ENCODE results near the gene C14orf180.
A peak's percentile ranks its signal among the peaks of the same experiment; 100 is the strongest.

The C14orf180 gene

DNA sequence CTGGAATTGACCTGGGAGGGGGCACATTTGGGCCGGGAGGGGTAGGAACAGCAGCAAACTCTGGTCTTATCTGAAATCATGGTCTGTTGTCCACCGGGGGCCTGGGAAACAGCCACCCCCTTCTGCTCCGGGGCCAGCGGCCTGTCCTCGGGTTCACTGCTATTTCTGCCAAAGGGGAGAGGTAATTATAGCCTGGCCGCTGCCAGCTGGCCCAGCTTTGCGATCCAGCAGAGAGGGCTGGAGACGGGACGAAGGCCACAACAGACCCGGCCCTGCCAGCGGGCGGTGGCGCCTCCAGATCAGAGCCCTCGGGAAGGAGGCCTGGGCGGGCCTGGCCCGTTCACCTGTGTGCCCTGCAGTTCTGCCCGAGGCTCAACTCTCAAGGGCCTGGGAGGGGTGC is at the start of gene C14orf180:
C14orf180 (plus strand) TSS at position 258 of the 400 bp plus-strand sequence. CDS start 6,667 bp downstream, outside the sequence.
- intact Hi-C loops (cut with DNase I) = no loop called here
- DNase-seq = peak in 1 of 10 donors; percentile 23

DNA sequence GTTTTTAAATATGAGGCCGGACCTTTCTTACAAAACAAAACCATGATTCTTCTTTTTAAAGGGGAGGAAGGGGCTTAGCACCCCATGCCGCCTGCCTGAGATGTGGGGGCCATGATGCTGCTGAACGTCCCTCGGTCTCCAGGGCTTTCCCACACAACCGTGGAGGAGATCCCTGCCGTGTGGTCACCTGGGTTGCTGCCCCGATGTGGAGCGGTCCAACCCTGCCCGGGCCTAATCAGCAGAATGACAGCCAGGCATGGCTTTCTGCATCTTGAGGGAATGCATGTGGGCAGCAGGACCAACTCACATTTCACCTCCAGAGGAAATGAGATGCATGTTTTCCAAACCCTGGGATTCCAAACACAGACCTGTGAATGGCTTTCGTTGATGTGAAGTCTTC is 48.9 kb upstream of the C14orf180 start:
- intact Hi-C loops (cut with DNase I) = no loop called here

DNA sequence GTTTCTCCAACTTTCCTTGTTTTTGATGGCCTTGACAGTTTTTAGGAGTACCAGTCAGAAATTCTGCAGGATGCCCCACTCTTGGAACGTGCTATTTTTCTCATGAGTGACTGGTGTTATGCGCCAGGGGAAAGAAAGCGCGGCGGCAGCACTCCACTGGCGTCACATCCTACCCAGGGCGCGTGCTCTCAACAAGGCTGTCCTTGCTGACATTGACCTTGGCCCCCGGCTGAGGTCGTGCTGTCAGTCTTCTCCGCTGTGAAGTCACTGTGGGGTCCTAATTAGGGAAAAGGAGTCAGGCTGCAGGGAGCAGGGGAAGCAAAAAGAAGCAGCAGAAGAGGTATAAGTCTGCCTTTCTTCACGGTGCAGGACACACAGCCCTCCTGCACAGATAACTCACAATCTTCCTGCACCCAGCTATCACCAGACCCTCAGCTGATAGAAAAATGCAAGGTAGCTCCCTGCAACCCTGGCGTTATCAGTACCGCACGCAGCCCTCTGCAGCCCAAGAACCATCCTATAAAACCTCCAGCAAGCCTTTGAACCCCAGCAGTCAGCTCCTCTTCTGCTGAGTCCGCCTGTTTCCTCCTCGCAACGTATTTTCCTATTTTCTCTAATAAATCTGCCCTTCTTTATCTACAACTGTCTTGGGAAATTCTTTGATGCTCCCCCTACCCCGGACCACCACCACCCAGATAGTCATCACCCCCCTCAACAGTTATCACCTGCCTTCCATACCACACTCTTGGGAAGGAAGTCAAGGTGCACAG is 48.0 kb upstream of the C14orf180 start:
- intact Hi-C loops (cut with DNase I) = no loop called here
- DNase-seq = peak in 3 of 10 donors; percentile 49 to 76 (median 55)

More for the DNA sequence above, 48.9 kb upstream of the C14orf180 start:
- peak in 2 of 10 donors; percentile 18 to 26 for DNase-seq

DNA sequence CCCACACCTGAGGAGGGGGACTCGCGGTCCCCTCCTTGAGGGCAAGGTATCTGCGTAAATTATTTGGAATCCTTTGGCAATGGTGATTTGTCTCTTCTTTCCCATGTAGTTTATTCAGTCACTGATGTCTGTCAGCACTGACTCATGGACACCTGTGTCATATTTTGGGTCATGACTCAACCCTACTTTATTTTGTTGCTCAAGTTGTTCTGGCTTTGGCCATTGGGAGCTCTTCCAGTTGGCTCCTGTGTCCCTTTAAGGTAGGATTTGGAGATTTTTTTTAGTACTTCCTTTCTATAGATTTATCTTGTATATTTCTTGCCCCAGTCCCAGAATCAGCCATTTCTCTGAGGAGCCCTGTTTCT is 47.4 kb upstream of the C14orf180 start:
- no peak for DNase-seq
- intact Hi-C loops (cut with DNase I) = no loop called here

DNA sequence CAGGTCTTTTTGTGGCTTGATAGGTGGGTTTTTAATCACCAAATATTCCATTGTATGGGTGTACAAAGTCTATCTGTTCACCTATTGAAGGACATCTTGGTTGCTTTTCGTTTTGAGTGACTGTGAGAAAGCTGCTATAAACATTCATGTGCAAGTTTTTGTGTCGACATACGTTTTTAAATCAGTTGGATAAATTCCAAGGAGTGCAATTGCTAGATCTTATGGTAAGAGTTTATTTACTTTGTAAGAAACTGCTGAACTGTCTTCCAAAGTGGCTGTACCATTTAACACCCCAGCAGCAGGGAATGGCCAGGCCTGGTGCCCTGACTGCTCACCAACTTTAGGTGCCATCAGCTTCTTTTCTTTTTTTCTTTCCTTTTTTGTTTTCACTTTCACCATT is 45.5 kb upstream of the C14orf180 start:
- DNase-seq = peak in 1 of 10 donors; percentile 18
- intact Hi-C loops (cut with DNase I) = no loop called here

DNA sequence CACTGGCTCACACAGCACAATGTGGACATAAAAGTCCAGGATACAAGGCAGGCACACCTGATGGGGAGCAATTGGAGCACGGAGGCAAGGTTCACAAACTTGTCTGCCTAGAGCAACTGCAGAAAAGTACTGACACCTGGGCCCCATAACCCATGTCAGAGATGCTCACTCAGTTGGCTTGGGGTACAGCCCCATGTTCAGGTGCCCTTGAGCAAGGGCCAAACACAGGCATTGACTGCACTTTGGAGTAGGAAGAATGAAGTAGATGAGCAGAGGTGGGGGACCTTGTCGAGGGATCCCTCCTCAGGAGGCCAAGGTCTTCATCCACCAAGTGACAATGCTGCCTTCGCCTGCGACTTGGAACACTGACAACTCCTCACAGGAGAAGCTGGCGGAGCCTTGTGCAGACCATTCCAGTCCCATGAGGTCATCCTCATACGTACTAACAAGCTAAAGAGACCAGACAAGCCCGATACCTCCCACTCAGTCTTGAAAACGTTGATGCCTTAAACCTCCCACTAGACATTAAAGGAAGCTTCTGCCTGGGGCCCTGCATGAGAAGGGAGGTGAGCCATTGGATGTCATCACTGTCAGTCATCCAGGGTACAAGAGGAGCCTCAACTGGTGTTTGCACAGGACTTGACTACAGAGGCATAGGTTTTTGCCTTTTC is 42.5 kb upstream of the C14orf180 start:
- intact Hi-C loops (cut with DNase I) = no loop called here
- DNase-seq = peak in 2 of 10 donors; percentile 35 to 45

DNA sequence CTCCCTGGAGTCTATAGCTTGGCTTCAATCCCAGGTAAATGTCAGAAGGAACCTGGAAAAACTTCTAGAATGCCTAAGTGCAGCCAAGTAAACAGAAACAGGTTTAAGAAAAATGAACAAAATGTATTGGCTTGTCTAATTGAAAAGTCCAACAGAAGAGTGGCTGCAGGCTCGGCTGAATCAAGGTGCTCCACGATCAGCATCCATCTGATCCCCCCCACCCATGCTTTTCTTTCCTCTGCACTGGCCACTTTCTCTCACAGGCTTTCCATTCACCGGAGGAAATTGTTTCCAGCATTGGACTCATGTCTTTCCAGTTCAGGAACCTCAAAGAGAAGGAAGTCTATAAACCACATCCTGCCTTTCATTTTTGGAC is 42.0 kb upstream of the C14orf180 start:
- intact Hi-C loops (cut with DNase I) = no loop called here
- DNase-seq = no peak

DNA sequence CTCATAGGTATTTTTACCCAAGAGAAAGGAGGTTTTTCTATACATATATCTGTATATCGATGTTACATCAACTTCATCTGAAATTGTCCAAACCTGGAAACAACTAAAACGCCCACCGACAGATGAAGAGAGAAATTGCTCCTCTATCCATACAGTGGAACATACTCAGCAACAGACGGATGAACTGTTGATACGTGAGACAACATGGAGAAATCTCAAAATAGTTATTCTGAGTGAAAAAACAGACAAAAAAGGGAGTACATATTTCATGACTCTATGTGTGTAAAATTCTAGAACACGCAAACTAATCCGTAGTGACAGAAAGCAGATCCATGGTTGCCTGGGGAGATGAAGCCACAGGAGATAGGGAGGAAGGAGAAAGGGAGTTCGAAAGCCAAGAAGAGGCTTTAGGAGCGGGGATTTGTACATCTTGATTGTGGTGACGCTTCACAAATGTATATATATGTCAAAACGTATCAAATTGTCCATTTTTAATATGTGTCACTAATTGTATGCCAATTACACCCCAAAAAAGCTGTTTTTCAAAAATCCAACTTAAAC is 37.6 kb upstream of the C14orf180 start:
- no peak for DNase-seq
- intact Hi-C loops (cut with DNase I) = no loop called here

DNA sequence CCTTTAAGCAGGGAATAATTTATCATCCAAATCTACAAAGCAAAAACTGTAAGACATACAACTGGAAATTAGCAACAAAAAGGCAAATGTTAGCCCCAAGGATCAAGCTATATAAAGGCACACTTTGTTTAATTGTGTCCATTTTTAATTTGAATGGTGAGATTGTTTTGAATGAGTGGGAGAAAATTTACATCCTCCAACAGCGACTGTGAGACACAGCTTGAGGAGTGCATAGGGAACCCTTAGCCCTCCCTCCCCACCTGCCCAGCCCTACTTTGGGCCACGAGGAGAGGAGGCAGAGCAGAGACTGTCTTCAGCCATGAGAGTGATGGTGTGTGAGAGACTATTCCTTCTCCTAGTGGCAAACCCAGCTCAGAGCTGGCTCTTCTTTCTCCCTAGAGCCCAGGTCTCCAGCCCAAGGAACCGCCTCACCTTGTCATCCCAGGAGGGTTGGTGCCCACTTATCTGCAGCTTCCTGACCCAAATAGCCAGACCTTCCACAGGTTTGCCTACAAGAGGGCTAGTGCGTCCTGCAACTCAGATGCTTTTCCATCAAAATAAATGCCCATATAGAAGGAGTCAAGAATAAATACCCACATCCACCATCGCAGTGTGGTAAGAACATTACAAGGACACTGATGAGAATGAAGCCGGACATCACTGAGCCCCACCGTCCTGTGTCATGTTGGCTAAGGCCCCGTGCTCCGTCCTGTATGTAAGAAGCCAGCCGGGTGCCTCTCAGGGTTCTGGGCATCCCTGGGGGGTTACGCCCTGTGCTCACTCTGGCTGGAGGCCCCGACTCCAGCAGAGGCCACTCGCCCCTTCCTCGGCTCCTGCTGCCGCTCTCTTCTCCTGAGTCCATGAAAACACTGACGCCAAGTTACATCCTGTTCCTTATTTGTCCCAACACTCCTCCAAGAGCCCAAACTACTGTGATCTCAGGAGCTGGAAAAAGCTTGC is 36.4 kb upstream of the C14orf180 start:
- intact Hi-C loops (cut with DNase I) = no loop called here
- peak in 2 of 10 donors; percentile 62 to 66 for DNase-seq

DNA sequence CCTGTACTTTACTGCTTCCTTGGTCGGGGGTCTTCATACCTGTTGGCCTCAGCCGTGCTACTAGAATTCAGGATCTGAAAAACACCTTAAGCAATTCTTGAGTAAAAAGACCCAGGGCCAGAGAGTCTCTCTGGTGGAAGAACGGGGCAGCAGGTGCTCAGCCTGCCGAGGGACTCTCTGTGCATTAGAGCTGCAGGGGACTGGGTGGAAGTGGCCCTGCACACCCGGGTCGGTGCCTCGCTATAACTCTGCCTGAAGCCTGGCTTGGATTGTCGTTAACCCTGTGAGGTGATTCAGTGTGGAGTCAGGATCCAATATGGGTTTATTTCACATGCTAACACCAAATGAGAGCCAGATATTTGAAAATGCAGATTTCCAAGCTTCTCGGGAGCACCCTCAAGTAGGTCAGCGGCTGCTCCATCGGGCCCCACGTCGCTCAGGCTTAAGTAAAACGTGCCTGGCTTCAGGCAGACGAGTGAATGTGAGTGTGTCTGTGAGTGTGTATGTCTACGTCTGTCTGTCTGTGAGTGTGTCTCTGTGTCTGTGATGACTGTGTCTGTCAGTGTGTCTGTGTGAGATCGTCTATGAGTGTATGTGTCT is 35.1 kb upstream of the C14orf180 start:
- intact Hi-C loops (cut with DNase I) = no loop called here
- DNase-seq = peak in 1 of 10 donors; percentile 35

DNA sequence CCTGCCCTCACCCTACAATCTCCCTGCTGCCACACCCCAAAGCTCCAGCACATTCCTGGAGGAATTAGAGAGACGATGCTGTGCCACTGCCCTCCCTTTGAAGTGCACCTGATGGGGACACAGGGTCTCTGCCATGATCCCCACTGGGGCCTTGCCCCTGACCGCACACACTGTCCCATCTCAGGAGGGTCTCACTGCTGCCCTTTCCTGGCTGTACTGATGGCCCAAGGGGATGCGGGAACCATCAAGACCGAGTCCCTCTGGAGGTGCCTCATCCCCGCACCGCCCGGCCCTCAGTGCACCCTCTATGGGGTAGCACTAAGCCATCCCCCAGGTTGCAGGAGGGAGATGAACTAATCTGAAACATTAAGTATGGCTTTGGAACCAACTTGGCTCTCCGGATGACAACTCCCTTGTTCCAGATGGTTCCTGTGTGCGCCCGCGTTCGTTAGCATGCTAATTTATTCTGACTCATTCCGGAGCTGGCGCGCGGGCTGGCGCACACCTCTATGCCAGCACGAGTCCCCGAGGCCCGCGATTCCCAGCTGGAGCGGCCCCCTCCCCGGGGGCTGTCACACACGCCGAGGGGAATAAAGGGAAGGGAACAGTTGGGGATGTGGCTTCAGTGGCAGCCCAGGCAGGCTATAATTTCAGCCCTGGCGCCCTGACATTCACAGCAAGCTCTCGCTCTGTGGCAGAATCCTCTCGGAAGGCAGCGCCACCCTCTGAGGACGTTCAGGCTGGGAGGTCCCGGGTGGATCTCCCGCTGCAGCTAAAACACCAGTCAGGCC is 34.2 kb upstream of the C14orf180 start:
- intact Hi-C loops (cut with DNase I) = no loop called here
- DNase-seq = peak; percentile 36 to 96 (median 80)

DNA sequence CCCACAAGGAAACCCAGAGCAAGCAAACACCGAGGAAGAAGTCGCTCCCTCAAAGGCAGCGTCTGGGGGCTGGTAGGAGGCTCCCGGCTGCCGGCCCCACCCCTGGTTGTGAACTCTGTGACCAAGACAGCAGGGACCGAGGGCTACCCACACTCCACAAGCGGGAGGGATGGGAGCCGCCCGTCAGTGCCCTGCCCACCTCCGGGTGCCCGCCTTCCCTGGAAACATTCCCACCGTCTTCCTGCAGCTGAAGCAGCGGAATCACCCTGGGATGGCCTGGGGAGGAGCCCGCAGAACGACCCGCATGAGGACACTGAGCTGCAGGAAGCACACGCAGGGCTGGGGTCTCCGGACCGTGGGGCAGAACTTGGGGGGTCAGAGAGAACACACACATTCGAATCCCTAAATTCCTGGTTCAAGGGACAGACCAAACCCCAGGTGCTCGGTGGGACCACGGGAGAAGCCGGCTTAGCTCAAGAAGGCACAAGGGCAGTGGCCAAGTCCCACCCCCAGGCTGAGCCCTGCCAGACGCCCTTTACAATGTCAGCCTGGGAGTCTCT is 33.5 kb upstream of the C14orf180 start:
- DNase-seq = peak in 3 of 10 donors; percentile 6 to 86 (median 83)
- intact Hi-C loops (cut with DNase I) = no loop called here

DNA sequence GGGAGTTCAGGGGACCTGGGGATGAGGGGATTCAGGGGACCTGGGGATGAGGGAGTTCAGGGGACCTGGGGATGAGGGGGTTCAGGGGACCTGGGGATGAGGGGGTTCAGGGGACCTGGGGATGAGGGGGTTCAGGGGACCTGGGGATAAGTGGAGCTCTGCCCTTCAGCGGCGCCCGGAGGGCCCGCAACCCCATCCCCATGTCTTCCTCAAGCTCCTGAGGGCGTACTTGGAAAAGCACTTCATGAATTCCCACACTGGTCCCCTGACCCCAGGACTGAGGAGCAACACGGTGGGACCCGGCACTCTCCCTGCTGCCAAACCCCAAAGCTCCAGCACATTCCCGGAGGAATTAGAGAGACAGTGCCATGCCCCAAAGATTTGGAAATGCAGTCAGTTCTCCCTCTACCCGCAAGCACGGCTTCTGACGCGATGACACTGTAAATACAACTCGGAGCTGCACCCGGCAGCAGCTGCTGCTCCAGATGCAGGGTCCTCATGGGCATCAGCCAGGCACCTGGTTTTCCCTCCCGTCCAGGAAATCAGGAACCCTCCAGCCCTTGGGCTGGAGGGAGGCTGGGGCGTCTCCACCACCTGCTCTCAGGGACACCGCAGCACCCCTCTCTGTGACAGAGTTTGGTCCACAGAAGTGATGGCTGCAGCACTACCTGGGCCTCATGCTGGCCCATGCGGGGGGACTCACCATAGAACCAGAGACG is 32.8 kb upstream of the C14orf180 start:
- intact Hi-C loops (cut with DNase I) = no loop called here
- peak in 1 of 10 donors; percentile 69 for DNase-seq

DNA sequence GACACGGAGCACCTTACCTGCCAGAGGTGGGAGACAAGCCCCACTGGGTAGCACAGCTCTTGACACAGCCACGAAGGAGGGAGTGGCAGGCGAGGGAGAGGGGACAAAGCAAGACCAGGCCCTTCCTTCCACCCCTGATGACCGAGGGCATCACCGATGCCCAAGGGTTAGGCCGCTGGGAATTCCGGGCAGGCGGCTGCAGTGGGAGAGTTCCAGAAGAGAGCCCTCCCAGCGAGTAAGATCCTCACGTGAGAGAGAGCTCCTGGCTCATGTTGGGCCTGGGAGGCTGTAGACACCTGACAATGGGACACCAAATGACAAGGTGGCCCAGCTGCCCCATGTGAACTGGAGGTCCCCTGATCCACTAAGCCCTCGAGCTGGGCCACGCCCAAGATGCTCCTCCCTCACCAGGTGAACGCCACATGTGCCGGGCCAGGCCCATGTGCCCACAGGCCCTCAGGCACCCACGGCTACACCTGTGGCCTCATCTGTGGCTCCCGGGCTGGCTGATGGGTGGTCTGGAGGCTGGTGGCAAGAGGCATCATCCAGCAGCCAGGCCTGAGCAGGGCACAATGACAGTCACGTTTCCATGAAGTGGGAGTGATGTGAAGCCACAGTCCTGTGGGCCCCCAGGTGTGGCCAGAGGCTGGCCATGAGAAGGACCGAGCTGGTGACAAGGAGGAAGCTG is 32.1 kb upstream of the C14orf180 start:
- DNase-seq = peak in 4 of 10 donors; percentile 6 to 83 (median 44)
- intact Hi-C loops (cut with DNase I) = no loop called here

DNA sequence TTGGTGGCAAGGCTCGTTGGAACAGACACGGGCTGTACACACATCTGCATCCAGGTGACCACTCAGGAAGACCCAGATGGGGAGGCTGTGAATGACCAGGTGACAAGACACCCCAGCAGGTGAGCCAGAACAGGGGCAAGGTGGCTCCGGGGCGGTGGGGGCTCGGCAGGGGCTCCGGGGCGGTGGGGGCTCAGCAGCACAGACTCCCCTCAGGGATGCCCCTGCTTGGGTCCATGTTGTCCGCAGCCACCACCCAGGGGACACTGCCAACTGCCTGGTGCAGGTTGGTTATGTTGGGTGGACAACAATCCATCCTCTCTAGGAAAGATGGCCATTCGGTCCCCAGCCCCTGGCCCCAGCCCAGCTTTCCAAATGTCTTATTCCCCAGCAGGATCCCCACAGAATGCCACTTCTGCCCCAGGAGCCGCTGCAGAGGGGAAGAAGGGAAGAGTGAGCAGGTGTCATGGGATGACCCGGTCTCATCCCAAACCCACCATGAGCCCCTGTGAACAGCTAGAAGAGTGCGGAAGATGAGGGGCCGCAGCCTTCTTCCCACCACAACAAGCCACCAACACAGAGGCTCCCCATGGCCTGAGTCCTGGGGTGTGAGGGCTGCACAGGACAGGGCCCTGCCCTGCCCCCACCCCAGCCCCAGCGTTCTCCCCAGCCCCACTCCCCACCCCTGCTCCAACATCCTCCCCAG is 31.4 kb upstream of the C14orf180 start:
- intact Hi-C loops (cut with DNase I) = no loop called here
- DNase-seq = peak in 2 of 10 donors; percentile 6 to 73

DNA sequence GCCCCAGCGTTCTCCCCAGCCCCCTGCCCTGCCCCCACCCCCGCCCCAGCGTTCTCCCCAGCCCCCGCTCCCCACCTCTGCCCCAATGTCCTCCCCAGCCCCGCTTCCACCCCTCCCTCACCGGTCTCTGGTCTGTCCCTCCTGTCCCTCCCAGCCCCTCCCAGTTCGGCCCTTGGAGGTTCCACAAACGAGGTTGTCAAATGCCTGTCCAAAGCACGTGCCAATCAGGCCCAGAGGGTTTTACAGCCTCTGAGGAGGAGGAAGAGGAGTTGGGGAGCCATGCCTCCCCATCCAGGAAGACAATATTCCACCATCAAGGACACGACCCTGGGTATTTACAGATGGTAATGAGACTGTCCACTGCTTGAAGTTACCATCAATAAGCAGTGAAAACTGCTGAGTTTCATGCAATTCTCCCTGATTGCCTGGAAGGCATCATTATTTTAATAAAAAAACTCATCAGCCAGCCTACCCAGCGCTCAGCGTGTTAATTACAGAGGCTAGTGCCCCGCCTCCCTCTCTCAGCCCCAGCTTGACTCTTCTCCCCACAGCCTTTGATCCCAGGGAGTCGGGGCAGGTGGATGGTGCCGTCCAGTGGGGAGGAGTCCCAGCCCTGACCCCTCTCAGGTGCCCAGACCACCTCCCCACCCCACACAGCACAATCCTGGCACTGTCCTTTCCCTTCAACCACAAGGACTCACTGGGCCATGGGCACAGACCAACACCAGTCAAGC is 30.6 kb upstream of the C14orf180 start:
- DNase-seq = peak in 1 of 10 donors; percentile 47

More for the DNA sequence above, 30.6 kb upstream of the C14orf180 start:
- intact Hi-C loops (cut with DNase I) = no loop called here

All from posterior cingulate gyrus (tissue), 11 donors.